ENCODE data around the gene MAIP1.

MAIP1 gene

DNA sequence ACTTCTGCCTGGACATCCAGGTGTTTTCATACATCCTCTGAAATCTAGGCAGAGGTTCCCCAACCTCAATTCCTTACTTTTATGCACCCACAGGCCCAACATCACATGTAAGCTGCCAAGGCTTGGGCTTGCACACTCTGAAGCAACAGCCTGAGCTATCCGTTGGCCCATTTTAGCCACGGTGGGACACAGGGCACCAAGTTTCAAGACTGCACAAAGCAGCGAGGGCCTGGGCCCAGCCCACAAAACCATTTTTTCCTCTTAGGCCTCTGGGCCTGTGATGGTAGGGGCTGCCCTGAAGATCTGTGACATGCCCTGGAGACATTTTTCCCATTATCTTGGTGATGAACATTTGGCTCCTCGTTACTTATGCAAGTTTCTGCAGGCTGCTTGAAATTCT lies 38.4 kb upstream of the MAIP1 start:
- Histone ChIP-seq H3K9me3 (ENCODE audit: low read depth, low read length) (no peaks in the 10 kb centered on the region), H3K4me3 (no peak overlapping the region), H3K9ac (ENCODE audit: insufficient read length) (no peak overlapping the region), H3K27ac (no peak overlapping the region), H3K36me3 (ENCODE audit: insufficient read depth, low read length) (peaks cover 75% of the 10 kb centered on the region)
- DNase-seq (ENCODE audit: low read depth, low spot score) = no peak
- TF ChIP-seq EZH2 (IDR thresholded peaks at IDR 0.05) (no peak), POLR2AphosphoS5 (IDR thresholded peaks at IDR 0.05; ENCODE audit: borderline replicate concordance, low read depth, low read length) (no peak), FOXP2 (optimal IDR thresholded peaks at IDR 0.05; ENCODE audit: control extremely low read depth, extremely low read length, insufficient read depth) (no peak)

DNA sequence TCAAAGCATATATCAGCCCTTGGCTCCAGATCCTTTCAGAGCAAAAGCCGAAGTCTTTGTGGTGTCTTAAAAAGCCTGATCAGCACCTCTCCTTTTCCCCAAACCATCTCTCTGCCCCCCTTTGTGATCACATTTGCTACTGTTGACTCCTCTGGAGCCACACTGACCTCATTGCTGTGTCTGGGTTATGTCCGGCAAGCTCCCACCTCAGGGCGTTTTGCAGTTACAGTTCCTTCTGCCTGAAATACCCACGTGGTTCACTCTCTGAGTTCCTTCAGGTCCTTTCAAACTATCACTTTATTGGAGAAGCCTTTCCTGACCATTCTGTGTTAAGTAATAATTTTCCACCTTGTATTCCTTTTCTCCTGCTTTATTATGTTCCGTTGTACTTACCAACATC lies 32.5 kb upstream of the MAIP1 start:
- Histone ChIP-seq H3K36me3 (ENCODE audit: insufficient read depth, low read length) (peaks cover 73% of the 10 kb centered on the region), H3K4me3 (no peak overlapping the region), H3K9me3 (ENCODE audit: low read depth, low read length) (no peaks in the 10 kb centered on the region), H3K9ac (ENCODE audit: insufficient read length) (no peak overlapping the region), H3K27ac (no peak overlapping the region)
- no peak for DNase-seq (ENCODE audit: low read depth, low spot score)
- TF ChIP-seq FOXP2 (optimal IDR thresholded peaks at IDR 0.05; ENCODE audit: control extremely low read depth, extremely low read length, insufficient read depth) = no peak
- TF ChIP-seq POLR2AphosphoS5 (IDR thresholded peaks at IDR 0.05; ENCODE audit: borderline replicate concordance, low read depth, low read length) = no peak
- no peak for TF ChIP-seq EZH2 (IDR thresholded peaks at IDR 0.05)

DNA sequence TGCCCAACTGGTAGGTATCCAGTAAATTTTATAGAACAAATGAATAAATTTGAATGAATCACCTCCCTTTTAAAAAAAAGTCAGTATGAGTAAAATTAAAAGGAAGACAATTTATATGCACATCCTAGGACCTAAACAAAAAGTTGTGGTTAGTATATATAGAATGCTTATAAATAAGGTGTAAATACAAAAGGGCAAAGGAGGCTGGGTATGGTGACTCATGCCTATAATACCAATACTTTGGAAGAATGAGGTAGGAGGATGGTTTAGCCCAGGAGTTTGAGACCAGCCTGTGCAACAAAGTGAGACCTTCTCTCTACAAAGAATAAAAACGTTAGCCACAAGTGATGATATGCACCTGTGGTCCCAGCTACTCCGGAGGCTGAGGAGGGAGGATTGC lies 31.5 kb upstream of the MAIP1 start:
- TF ChIP-seq EZH2 (IDR thresholded peaks at IDR 0.05) (no peak), FOXP2 (optimal IDR thresholded peaks at IDR 0.05; ENCODE audit: control extremely low read depth, extremely low read length, insufficient read depth) (no peak), POLR2AphosphoS5 (IDR thresholded peaks at IDR 0.05; ENCODE audit: borderline replicate concordance, low read depth, low read length) (no peak)
- DNase-seq (ENCODE audit: low read depth, low spot score) = no peak
- no peaks in the 10 kb centered on the region for H3K9me3 ChIP-seq (ENCODE audit: low read depth, low read length)
- no peak overlapping the region for H3K9ac ChIP-seq (ENCODE audit: insufficient read length)
- H3K4me3 ChIP-seq = no peak overlapping the region
- H3K27ac ChIP-seq = no peak overlapping the region
- peaks cover 64% of the 10 kb centered on the region for H3K36me3 ChIP-seq (ENCODE audit: insufficient read depth, low read length)

DNA sequence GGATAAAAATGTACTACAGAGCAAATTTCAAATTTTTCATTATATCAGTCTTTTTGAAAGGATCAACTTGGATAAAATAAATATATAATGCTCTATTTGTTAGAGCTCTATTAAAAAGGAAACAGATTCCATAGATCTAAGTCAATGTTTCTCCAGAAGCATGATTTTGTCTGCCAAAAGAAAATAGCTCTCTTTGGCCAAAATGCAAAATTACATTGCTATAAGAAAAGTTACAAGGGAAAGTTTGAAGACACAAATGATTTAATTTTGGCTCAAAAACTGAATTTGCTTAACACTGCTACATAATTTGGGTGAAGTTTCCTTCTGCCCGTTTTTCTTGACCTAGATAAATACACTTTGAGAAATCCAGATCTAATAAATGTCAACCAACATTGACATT lies 28.6 kb upstream of the MAIP1 start:
- Histone ChIP-seq H3K4me3 (no peak overlapping the region), H3K9me3 (ENCODE audit: low read depth, low read length) (no peaks in the 10 kb centered on the region), H3K36me3 (ENCODE audit: insufficient read depth, low read length) (peaks cover 67% of the 10 kb centered on the region), H3K27ac (no peak overlapping the region), H3K9ac (ENCODE audit: insufficient read length) (no peak overlapping the region)
- TF ChIP-seq POLR2AphosphoS5 (IDR thresholded peaks at IDR 0.05; ENCODE audit: borderline replicate concordance, low read depth, low read length) = no peak
- no peak for DNase-seq (ENCODE audit: low read depth, low spot score)

DNA sequence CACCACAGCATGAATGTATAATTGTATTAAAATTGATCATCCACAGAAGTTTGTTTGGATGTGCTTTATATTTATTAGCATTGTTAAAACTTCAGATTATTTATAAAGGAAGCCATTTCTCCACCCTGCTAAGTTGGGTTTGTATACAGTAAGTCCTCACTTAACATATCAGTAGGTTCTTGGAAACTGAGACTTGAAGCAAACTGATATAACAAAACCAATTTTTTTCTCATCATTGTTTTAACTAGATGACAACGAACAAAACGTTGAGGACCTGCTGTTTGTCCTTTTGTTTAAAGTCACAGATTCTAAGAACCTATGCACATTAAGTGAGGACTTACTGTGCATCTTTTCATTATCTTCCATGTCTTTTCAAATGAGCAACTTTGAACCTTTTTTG lies 27.2 kb upstream of the MAIP1 start:
- DNase-seq (ENCODE audit: low read depth, low spot score) = no peak
- Histone ChIP-seq H3K9ac (ENCODE audit: insufficient read length) (no peak overlapping the region), H3K36me3 (ENCODE audit: insufficient read depth, low read length) (peaks cover 70% of the 10 kb centered on the region), H3K9me3 (ENCODE audit: low read depth, low read length) (no peaks in the 10 kb centered on the region), H3K27ac (no peak overlapping the region), H3K4me3 (no peak overlapping the region)
- TF ChIP-seq EZH2 (IDR thresholded peaks at IDR 0.05) (no peak), FOXP2 (optimal IDR thresholded peaks at IDR 0.05; ENCODE audit: control extremely low read depth, extremely low read length, insufficient read depth) (no peak), POLR2AphosphoS5 (IDR thresholded peaks at IDR 0.05; ENCODE audit: borderline replicate concordance, low read depth, low read length) (no peak)

DNA sequence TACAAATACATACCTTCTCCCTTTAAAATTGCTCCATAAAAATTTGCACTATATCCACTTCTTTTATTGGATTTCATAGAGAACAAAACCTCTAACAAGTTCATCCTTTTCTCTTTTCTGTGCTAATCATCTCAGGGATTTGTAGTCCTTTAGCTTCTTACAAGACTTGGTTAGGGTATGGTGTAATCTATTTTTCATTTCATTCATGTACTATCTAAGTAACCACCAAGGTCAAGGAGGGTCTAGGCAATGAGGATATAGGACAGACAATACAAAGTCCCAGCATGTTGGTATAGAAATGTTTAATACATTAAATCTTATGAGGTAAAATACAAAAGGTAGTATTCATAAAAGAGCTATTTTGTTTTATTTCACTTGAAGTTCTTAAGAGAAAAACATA lies 26.8 kb upstream of the MAIP1 start:
- Histone ChIP-seq H3K9ac (ENCODE audit: insufficient read length) (no peak overlapping the region), H3K4me3 (no peak overlapping the region), H3K27ac (no peak overlapping the region), H3K36me3 (ENCODE audit: insufficient read depth, low read length) (peaks cover 69% of the 10 kb centered on the region), H3K9me3 (ENCODE audit: low read depth, low read length) (no peaks in the 10 kb centered on the region)
- no peak for DNase-seq (ENCODE audit: low read depth, low spot score)
- no peak for TF ChIP-seq POLR2AphosphoS5 (IDR thresholded peaks at IDR 0.05; ENCODE audit: borderline replicate concordance, low read depth, low read length)
- TF ChIP-seq EZH2 (IDR thresholded peaks at IDR 0.05) = no peak
- TF ChIP-seq FOXP2 (optimal IDR thresholded peaks at IDR 0.05; ENCODE audit: control extremely low read depth, extremely low read length, insufficient read depth) = no peak

DNA sequence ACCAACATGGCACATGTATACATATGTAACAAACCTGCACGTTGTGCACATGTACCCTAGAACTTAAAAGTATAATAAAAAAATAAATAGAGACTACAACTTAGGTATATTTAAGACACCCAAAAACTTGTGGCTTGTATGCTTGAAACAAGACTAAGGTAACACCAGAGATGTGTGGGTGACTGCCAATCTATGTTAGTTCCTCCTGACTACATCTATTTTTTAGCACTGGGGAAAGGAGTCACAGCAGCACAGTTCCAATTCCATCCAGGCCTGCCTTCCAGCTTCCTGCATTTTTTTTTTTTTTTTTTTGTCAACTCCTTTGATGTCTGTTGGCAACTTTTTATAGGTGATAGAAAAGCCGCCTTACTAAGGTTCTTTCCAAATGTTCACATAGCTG lies 26.1 kb upstream of the MAIP1 start:
- Histone ChIP-seq H3K9me3 (ENCODE audit: low read depth, low read length) (no peaks in the 10 kb centered on the region), H3K4me3 (no peak overlapping the region), H3K36me3 (ENCODE audit: insufficient read depth, low read length) (peaks cover 63% of the 10 kb centered on the region), H3K27ac (no peak overlapping the region), H3K9ac (ENCODE audit: insufficient read length) (no peak overlapping the region)
- TF ChIP-seq EZH2 (IDR thresholded peaks at IDR 0.05) (no peak), FOXP2 (optimal IDR thresholded peaks at IDR 0.05; ENCODE audit: control extremely low read depth, extremely low read length, insufficient read depth) (no peak), POLR2AphosphoS5 (IDR thresholded peaks at IDR 0.05; ENCODE audit: borderline replicate concordance, low read depth, low read length) (no peak)
- no peak for DNase-seq (ENCODE audit: low read depth, low spot score)

DNA sequence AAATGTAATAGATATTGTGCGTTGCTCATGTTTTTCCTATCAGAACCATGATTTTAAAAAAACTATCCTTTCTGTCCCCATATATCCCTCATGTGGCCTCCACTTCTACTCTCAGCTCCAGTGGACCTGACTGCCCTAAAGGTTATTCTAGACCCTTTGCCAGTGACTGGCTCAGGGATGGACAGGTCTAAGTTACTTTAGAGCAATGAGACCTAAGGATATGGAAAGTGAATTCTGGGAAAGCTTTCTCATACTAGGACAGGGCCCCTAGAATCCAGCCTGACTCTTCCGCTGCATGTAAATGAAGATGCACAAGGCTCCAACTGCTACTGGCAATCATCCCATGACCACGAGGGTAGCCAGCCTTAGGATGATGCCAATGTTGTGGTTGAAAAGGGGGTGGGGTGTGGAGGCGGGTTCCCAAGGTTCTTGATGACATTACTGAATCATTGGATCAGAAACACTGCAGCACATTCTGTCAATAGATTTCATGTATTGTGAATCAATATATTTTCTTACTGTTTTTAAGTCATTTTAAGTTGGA lies 23.0 kb upstream of the MAIP1 start:
- H3K36me3 ChIP-seq (ENCODE audit: insufficient read depth, low read length) = peaks cover 47% of the 10 kb centered on the region
- H3K27ac ChIP-seq = no peak overlapping the region
- H3K9me3 ChIP-seq (ENCODE audit: low read depth, low read length) = no peaks in the 10 kb centered on the region
- TF ChIP-seq EZH2 (IDR thresholded peaks at IDR 0.05) (no peak), POLR2AphosphoS5 (IDR thresholded peaks at IDR 0.05; ENCODE audit: borderline replicate concordance, low read depth, low read length) (no peak; the same call in 1 of the 2 replicates), FOXP2 (optimal IDR thresholded peaks at IDR 0.05; ENCODE audit: control extremely low read depth, extremely low read length, insufficient read depth) (no peak)
- no peak overlapping the region for H3K9ac ChIP-seq (ENCODE audit: insufficient read length)
- no peak overlapping the region for H3K4me3 ChIP-seq
- no peak for DNase-seq (ENCODE audit: low read depth, low spot score)

DNA sequence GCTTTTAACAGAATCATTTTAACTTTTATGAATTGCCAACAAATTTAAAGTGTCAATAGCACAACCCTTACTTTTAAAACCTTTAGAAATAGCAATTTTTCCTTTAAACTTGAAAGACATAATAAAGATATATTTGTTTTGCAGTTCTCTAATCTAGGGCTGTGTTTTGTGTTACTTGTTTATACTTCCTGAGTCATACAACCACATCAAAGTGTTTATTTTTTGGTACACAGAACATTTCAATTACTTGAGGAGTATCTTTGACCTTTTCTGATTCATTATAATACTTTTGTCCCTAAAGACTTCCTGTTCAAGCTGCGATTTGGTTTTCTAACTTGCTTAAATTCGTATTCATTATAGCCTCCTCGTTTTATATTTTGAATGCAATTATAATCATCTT lies 21.9 kb upstream of the MAIP1 start:
- H3K9ac ChIP-seq (ENCODE audit: insufficient read length) = no peak overlapping the region
- no peak overlapping the region for H3K4me3 ChIP-seq
- H3K36me3 ChIP-seq (ENCODE audit: insufficient read depth, low read length) = peaks cover 57% of the 10 kb centered on the region
- no peaks in the 10 kb centered on the region for H3K9me3 ChIP-seq (ENCODE audit: low read depth, low read length)
- no peak for TF ChIP-seq POLR2AphosphoS5 (IDR thresholded peaks at IDR 0.05; ENCODE audit: borderline replicate concordance, low read depth, low read length)
- TF ChIP-seq FOXP2 (optimal IDR thresholded peaks at IDR 0.05; ENCODE audit: control extremely low read depth, extremely low read length, insufficient read depth) = peak; percentile 24
- no peak for TF ChIP-seq EZH2 (IDR thresholded peaks at IDR 0.05)
- H3K27ac ChIP-seq = peak overlapping the region; percentile 7; the same call in 1 of the 2 replicates
- no peak for DNase-seq (ENCODE audit: low read depth, low spot score)

Measured in SK-N-MC (cell line).